GM23338 (cell line): ENCODE data around the gene CYTIP. TPM values are rescaled to one million over a fixed set of nuclear protein-coding genes. Genes with fewer than 3 reads are reported as not detected.
A peak's percentile ranks its signal among the peaks of the same experiment; 100 is the strongest.

Experiments used
- ATAC-seq: fragments of 200-7000 bp; cut with Tn5 transposase; 3 replicates; pipeline ENCODE4 v1.9.1; 2020
- DNase-seq: peaks from one replicate; pipeline ENCODE4 v3.0.0-alpha.2; 2015; ENCODE audit warnings: low spot score
- H2AFZ ChIP-seq: fragments of 200-600 bp; sonication (generic); 2 replicates; pipeline ENCODE4 v1.8.0; 2016; ENCODE audit warnings: antibody characterized with exemption, mild to moderate bottlenecking, moderate library complexity
- H3F3A ChIP-seq: fragments of 200-600 bp; sonication (generic); replicated peaks from 2 replicates; pipeline ENCODE4 v1.8.0; 2017; ENCODE audit warnings: antibody characterized with exemption, mixed run types, low read depth
- H3K27ac ChIP-seq: fragments of 200-600 bp; sonication (generic); 2 replicates; pipeline ENCODE4 v1.6.1; 2016; ENCODE audit warnings: low read depth
- H3K27me3 ChIP-seq: fragments of 200-600 bp; sonication (generic); 2 replicates; pipeline ENCODE4 v1.8.0; 2016; ENCODE audit warnings: mild to moderate bottlenecking, mixed run types, moderate library complexity; ENCODE audit not compliant: insufficient read depth
- H3K36me3 ChIP-seq: fragments of 200-600 bp; sonication (generic); 2 replicates; pipeline ENCODE4 v1.8.0; 2016; ENCODE audit warnings: mild to moderate bottlenecking; ENCODE audit not compliant: insufficient read depth
- H3K4me1 ChIP-seq: fragments of 200-600 bp; sonication (generic); 2 replicates; pipeline ENCODE4 v1.8.0; 2016; ENCODE audit warnings: mild to moderate bottlenecking, moderate library complexity; ENCODE audit not compliant: insufficient read depth
- H3K4me2 ChIP-seq: fragments of 200-600 bp; sonication (generic); 2 replicates; pipeline ENCODE4 v1.7.1; 2017; ENCODE audit warnings: mixed run types
- H3K4me3 ChIP-seq: fragments of 200-600 bp; sonication (generic); 2 replicates; pipeline ENCODE4 v1.6.1; 2016; ENCODE audit warnings: mixed run types
- H3K79me2 ChIP-seq: fragments of 200-600 bp; sonication (generic); replicated peaks from 2 replicates; pipeline ENCODE4 v1.8.0; 2017; ENCODE audit warnings: mild to moderate bottlenecking; ENCODE audit not compliant: insufficient read depth
- H3K9me2 ChIP-seq: fragments of 200-600 bp; sonication (generic); 2 replicates; pipeline ENCODE4 v1.8.0; 2017; ENCODE audit not compliant: insufficient read depth
- H4K20me1 ChIP-seq: fragments of 200-600 bp; sonication (generic); replicated peaks from 2 replicates; pipeline ENCODE4 v1.8.0; 2017; ENCODE audit warnings: mild to moderate bottlenecking; ENCODE audit not compliant: insufficient read depth
- H3K27ac Mint-ChIP-seq: 2 replicates; pipeline ENCODE4 v1.8.0; 2020; ENCODE audit warnings: inconsistent platforms, mild to moderate bottlenecking, moderate library complexity, mixed read lengths
- H3K27me3 Mint-ChIP-seq: 3 replicates; pipeline ENCODE4 v1.8.0; 2022; ENCODE audit warnings: low read depth, mild to moderate bottlenecking, moderate library complexity, mixed read lengths, inconsistent platforms; ENCODE audit not compliant: insufficient read depth, poor library complexity
- H3K36me3 Mint-ChIP-seq: 3 replicates; pipeline ENCODE4 v1.8.0; 2021; ENCODE audit warnings: low read depth, mild to moderate bottlenecking, inconsistent platforms, moderate library complexity, mixed read lengths
- H3K4me1 Mint-ChIP-seq: 3 replicates; pipeline ENCODE4 v1.8.0; 2020; ENCODE audit warnings: mild to moderate bottlenecking, inconsistent platforms, mixed read lengths
- H3K4me3 Mint-ChIP-seq: 3 replicates; pipeline ENCODE4 v1.8.0; 2021; ENCODE audit warnings: moderate library complexity, mild to moderate bottlenecking, inconsistent platforms, mixed read lengths
- H3K9me3 Mint-ChIP-seq: 3 replicates; pipeline ENCODE4 v1.8.0; 2020; ENCODE audit warnings: moderate library complexity, mild to moderate bottlenecking, inconsistent platforms, mixed read lengths
- CREB1 ChIP-seq: fragments of 250-450 bp; sonication (Bioruptor Pico); IDR thresholded peaks from 2 replicates; pipeline ENCODE4 v1.5.0; 2020; ENCODE audit warnings: low read depth, mild to moderate bottlenecking, moderate library complexity
- ETS1 ChIP-seq: IDR thresholded peaks from 2 replicates; pipeline ENCODE4 v1.6.1; 2016; ENCODE audit warnings: antibody characterized with exemption
- EZH2 ChIP-seq: fragments of 200-600 bp; sonication (generic); IDR thresholded peaks from one replicate; pipeline ENCODE4 v1.8.0; 2017; ENCODE audit warnings: antibody characterized with exemption, mild to moderate bottlenecking, low read depth; ENCODE audit not compliant: unreplicated experiment
- EZH2phosphoT487 ChIP-seq: fragments of 200-600 bp; sonication (generic); IDR thresholded peaks from one replicate; pipeline ENCODE4 v1.8.1; 2018; ENCODE audit warnings: antibody characterized with exemption; ENCODE audit not compliant: unreplicated experiment
- JUNB ChIP-seq: IDR thresholded peaks from one replicate; pipeline ENCODE4 v1.6.1; 2016; ENCODE audit warnings: antibody characterized with exemption; ENCODE audit not compliant: unreplicated experiment
- NANOG ChIP-seq: IDR thresholded peaks from 2 replicates; pipeline ENCODE4 v1.6.1; 2016; ENCODE audit warnings: antibody characterized with exemption, borderline replicate concordance
- REST ChIP-seq: IDR thresholded peaks from one replicate; pipeline ENCODE4 v1.6.1; 2018; ENCODE audit warnings: antibody characterized with exemption; ENCODE audit not compliant: unreplicated experiment
- STAT1 ChIP-seq: IDR thresholded peaks from one replicate; pipeline ENCODE4 v1.6.1; 2016; ENCODE audit warnings: antibody characterized with exemption; ENCODE audit not compliant: unreplicated experiment
- ZNF114 ChIP-seq: fragments of 250-450 bp; sonication (Bioruptor Pico); IDR thresholded peaks from 2 replicates; pipeline ENCODE4 v1.5.0; 2020; ENCODE audit warnings: mild to moderate bottlenecking, moderate library complexity
- ZNF331 ChIP-seq: fragments of 250-450 bp; sonication (Bioruptor Pico); IDR thresholded peaks from 2 replicates; pipeline ENCODE4 v1.5.0; 2020; ENCODE audit warnings: low read depth, mild to moderate bottlenecking, moderate library complexity
- polyA plus RNA-seq: library from polyadenylated mRNA; unstranded; fragments of >200 nt; fragmentation: Nextera tagmentation; extraction: Ambion mirVana; gene quantifications from 2 replicates; pipeline ENCODE4 v1.2.1, GENCODE V29; 2016
- total RNA-seq: library from RNA; depleted of rRNA; stranded (reverse); fragments of >200 nt; shearing (Covaris generic); gene quantifications from 2 replicates; pipeline ENCODE4 v1.2.3, GENCODE V29; 2014
- TF ChIP-seq, protein P1 (sequence below): fragments of 250-450 bp; sonication (Bioruptor Pico); IDR thresholded peaks from 2 replicates; pipeline ENCODE4 v1.5.0; 2020; ENCODE audit warnings: mild to moderate bottlenecking, moderate library complexity

The CYTIP gene
- total and polyA plus RNA-seq, 2 experiments from 2014 or later: not detected

- TF ChIP-seq ETS1 (no peak), JUNB (no peak), NANOG (no peak), REST (no peak), EZH2 (no peak)
Observed at GRCh38 chr2:157376041-157376440, 67.8 kb downstream of the CYTIP start (continued).

GRCh38 chr2:157375384-157375783 lies 68.5 kb downstream of the CYTIP start:
- Mint-ChIP-seq H3K4me1 (no peaks in the 10 kb centered on the region), H3K4me3 (no peak overlapping the region), H3K27ac (no peak overlapping the region), H3K27me3 (no peaks in the 10 kb centered on the region), H3K9me3 (peaks cover 24% of the 10 kb centered on the region), H3K36me3 (peaks cover 19% of the 10 kb centered on the region)
- no peak overlapping the region for H2AFZ ChIP-seq
- no peaks in the 10 kb centered on the region for H3F3A ChIP-seq
- H4K20me1 ChIP-seq: no peaks in the 10 kb centered on the region
- DNase-seq (peak; percentile 3), ATAC-seq (no peak)
- no peaks in the 10 kb centered on the region for H3K27me3 ChIP-seq
- H3K9me2 ChIP-seq: no peaks in the 10 kb centered on the region
- no peaks in the 10 kb centered on the region for H3K4me1 ChIP-seq
- H3K36me3 ChIP-seq: no peaks in the 10 kb centered on the region; the same call in 1 of the 2 replicates
- H3K4me3 ChIP-seq: no peak overlapping the region
- no peaks in the 10 kb centered on the region for H3K79me2 ChIP-seq
- no peak overlapping the region for H3K4me2 ChIP-seq
- no peak overlapping the region for H3K27ac ChIP-seq
- TF ChIP-seq STAT1: no peak
- no peak for TF ChIP-seq ZNF114 (CRISPR knock-in tag)
- no peak for TF ChIP-seq JUNB
- TF ChIP-seq CREB1: no peak
- no peak for TF ChIP-seq ETS1
- TF ChIP-seq NANOG: no peak
- TF ChIP-seq ZNF331: no peak
- TF ChIP-seq, protein P1, sequence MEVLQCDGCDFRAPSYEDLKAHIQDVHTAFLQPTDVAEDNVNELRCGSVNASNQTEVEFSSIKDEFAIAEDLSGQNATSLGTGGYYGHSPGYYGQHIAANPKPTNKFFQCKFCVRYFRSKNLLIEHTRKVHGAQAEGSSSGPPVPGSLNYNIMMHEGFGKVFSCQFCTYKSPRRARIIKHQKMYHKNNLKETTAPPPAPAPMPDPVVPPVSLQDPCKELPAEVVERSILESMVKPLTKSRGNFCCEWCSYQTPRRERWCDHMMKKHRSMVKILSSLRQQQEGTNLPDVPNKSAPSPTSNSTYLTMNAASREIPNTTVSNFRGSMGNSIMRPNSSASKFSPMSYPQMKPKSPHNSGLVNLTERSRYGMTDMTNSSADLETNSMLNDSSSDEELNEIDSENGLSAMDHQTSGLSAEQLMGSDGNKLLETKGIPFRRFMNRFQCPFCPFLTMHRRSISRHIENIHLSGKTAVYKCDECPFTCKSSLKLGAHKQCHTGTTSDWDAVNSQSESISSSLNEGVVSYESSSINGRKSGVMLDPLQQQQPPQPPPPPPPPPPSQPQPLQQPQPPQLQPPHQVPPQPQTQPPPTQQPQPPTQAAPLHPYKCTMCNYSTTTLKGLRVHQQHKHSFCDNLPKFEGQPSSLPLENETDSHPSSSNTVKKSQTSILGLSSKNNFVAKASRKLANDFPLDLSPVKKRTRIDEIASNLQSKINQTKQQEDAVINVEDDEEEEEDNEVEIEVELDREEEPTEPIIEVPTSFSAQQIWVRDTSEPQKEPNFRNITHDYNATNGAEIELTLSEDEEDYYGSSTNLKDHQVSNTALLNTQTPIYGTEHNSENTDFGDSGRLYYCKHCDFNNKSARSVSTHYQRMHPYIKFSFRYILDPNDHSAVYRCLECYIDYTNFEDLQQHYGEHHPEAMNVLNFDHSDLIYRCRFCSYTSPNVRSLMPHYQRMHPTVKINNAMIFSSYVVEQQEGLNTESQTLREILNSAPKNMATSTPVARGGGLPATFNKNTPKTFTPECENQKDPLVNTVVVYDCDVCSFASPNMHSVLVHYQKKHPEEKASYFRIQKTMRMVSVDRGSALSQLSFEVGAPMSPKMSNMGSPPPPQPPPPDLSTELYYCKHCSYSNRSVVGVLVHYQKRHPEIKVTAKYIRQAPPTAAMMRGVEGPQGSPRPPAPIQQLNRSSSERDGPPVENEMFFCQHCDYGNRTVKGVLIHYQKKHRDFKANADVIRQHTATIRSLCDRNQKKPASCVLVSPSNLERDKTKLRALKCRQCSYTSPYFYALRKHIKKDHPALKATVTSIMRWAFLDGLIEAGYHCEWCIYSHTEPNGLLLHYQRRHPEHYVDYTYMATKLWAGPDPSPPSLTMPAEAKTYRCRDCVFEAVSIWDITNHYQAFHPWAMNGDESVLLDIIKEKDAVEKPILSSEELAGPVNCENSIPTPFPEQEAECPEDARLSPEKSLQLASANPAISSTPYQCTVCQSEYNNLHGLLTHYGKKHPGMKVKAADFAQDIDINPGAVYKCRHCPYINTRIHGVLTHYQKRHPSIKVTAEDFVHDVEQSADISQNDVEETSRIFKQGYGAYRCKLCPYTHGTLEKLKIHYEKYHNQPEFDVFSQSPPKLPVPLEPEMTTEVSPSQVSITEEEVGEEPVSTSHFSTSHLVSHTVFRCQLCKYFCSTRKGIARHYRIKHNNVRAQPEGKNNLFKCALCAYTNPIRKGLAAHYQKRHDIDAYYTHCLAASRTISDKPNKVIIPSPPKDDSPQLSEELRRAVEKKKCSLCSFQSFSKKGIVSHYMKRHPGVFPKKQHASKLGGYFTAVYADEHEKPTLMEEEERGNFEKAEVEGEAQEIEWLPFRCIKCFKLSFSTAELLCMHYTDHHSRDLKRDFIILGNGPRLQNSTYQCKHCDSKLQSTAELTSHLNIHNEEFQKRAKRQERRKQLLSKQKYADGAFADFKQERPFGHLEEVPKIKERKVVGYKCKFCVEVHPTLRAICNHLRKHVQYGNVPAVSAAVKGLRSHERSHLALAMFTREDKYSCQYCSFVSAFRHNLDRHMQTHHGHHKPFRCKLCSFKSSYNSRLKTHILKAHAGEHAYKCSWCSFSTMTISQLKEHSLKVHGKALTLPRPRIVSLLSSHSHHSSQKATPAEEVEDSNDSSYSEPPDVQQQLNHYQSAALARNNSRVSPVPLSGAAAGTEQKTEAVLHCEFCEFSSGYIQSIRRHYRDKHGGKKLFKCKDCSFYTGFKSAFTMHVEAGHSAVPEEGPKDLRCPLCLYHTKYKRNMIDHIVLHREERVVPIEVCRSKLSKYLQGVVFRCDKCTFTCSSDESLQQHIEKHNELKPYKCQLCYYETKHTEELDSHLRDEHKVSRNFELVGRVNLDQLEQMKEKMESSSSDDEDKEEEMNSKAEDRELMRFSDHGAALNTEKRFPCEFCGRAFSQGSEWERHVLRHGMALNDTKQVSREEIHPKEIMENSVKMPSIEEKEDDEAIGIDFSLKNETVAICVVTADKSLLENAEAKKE (CRISPR knock-in tag): no peak
- no peak for TF ChIP-seq EZH2phosphoT487
